AG10803 (cell line): ENCODE results near the gene PEX7.
"Not testable (repeated sequence)": the region's sequence is repeated elsewhere in the genome, so short reads cannot be mapped to it uniquely, and the experiment has no call there.

Experiments
- DNase-seq: peaks from one replicate; pipeline ENCODE4 v3.0.0; 2010; ENCODE audit warnings: low read depth
- H3K4me3 ChIP-seq: 2 replicates; pipeline ENCODE4 v1.5.1; 2011; ENCODE audit warnings: mild to moderate bottlenecking, low read length, control low read depth
- TF ChIP-seq, protein P1 (sequence below): conservative IDR thresholded peaks from 2 replicates; pipeline ENCODE4 v1.5.1; 2011; ENCODE audit warnings: mild to moderate bottlenecking, low read length, control low read depth, inconsistent platforms

The PEX7 gene

DNA sequence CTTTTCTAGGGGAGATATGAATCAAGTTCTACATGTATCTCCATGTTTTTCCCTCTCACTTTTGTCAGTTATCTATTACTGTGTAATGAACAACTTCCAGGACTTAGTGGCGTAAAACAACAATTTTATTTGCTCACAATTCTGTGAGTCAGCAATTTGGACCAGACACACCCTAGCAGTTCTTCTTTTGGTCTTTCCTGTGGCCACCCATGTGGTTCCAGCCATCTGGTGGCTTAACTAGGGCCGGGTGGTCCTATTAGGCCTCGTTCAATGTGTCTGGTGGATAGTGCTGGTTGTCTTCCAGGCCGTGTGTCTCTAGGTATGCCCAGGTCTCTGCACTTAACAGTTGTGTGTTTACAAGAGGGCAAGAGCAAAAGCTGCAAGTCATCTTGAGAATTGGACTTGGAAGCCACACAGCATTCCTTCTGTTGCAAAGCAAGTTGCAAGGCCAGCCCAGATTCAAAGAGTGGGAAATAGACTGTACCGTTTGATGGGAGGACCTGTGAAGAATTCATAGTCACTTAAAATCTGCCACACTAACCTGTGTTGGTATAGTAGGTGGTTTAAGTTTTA, 78.9 kb downstream of the PEX7 start:
- no peak for DNase-seq
- no peak overlapping the region for H3K4me3 ChIP-seq
- TF ChIP-seq, protein P1, sequence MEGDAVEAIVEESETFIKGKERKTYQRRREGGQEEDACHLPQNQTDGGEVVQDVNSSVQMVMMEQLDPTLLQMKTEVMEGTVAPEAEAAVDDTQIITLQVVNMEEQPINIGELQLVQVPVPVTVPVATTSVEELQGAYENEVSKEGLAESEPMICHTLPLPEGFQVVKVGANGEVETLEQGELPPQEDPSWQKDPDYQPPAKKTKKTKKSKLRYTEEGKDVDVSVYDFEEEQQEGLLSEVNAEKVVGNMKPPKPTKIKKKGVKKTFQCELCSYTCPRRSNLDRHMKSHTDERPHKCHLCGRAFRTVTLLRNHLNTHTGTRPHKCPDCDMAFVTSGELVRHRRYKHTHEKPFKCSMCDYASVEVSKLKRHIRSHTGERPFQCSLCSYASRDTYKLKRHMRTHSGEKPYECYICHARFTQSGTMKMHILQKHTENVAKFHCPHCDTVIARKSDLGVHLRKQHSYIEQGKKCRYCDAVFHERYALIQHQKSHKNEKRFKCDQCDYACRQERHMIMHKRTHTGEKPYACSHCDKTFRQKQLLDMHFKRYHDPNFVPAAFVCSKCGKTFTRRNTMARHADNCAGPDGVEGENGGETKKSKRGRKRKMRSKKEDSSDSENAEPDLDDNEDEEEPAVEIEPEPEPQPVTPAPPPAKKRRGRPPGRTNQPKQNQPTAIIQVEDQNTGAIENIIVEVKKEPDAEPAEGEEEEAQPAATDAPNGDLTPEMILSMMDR: no peak

DNA sequence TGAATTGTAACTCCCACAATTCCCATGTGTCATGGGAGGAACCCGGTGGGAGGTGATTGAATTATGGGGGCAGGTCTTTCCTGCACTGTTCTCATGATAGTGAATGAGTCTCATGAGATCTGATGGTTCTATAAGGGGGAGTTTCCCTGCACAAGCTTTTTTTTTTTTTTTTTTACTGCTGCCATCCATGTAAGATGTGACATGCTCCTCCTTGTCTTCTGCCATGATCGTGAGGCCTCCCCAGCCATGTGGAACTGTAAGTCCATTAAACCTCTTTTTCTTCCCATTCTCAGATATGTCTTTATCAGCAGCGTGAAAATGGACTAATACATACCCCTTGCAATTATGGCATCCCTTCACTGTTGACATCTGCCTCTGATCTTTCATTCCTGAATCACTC, 82.1 kb downstream of the PEX7 start:
- H3K4me3 ChIP-seq, DNase-seq: not testable (repeated sequence)

DNA sequence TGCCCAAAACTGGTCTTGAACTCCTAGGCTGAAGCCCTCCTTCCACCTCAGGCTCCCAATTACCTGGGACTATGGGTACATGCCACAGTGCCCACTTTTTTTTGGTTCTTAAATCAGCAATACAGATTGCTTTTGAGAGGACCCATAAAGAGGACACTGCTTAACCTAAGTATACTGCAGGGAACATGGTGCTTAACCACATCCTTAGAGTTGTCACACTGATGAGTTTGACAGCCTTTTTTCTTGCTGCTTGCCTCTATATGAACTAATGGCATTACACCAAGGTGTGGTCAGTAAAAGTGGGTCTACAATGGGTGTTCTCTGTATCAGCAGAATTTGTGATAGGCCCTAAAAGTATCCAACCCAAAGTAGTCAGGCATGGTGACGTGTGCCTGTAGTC, 92.6 kb downstream of the PEX7 start:
- TF ChIP-seq, protein P1: no peak
- no peak overlapping the region for H3K4me3 ChIP-seq
- DNase-seq: no peak

DNA sequence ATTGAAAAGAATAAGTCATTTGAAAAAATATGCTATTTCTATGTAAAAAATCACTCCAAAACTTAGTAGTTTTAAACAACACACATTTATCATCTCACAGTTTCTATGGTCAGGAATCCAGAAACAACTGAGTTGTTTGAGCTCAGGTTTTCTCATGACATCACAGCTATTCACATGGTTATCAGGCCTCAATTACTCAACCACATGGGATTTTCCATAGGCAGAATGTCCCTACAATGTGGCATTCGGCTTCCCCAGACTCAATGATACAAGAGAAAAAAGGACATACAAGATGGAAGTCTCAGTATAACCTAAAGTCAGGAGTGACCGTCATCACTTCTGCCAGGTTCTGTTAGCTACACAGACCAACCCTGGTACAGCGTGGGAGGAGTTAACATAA, 96.3 kb downstream of the PEX7 start:
- H3K4me3 ChIP-seq: no peak overlapping the region
- TF ChIP-seq, protein P1: no peak
- no peak for DNase-seq

DNA sequence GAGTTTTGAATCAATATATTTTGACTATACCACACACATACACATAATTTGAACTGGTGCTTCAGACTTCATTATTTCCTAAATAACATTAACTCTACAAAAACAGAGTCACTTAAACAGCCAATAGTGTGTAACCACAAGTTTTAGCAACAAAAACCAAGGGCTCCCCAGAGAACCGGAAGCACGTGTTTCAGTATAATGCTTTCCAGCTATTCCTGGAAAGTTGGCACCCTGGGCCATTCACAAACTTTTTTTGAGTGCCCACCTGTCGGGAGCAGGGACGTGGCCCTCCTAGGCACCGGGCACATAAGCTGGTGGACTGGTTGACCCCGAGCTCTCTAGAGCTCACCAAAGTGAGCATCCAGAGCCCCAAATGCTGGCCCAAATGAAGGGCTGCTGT, 97.8 kb downstream of the PEX7 start:
- TF ChIP-seq, protein P1: no peak
- H3K4me3 ChIP-seq: no peak overlapping the region; the same call in 1 of the 2 replicates
- no peak for DNase-seq

DNA sequence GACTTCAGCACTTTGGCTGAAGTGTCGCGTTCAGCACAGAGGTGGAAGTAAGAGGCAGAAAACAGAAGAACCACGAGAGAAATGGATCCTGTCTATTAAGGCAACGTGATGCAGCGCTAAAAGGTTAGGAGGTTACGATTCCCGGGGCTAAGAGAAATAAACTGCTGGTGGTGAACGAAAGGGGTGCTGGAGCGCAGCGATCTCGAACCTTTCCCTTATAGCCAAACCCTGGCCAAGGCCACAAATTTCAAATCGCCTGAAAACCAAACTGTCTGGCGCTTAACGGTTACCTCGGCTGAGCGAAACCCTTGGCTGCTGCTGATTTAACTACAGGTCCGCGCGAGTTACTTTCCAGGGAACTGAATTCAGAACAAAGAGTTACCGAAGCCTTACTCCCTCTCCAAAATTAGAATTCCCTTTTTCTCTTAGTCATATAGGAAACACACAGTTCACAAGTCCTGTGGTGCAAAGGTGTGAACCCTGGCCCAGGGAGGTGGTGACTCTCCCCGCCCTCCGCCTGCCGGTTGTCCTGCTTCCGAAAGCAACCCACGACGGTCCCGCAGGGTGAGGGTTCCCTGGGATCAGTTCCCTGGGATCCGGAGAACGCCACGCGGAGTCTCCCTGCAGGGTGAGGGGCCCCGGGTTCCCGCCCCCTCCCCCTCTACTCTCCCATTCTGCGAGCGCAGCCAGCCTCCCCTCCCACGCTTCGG, 98.4 kb downstream of the PEX7 start:
- peak overlapping the region; percentile 50 for H3K4me3 ChIP-seq
- no peak for DNase-seq
- TF ChIP-seq, protein P1: no peak

DNA sequence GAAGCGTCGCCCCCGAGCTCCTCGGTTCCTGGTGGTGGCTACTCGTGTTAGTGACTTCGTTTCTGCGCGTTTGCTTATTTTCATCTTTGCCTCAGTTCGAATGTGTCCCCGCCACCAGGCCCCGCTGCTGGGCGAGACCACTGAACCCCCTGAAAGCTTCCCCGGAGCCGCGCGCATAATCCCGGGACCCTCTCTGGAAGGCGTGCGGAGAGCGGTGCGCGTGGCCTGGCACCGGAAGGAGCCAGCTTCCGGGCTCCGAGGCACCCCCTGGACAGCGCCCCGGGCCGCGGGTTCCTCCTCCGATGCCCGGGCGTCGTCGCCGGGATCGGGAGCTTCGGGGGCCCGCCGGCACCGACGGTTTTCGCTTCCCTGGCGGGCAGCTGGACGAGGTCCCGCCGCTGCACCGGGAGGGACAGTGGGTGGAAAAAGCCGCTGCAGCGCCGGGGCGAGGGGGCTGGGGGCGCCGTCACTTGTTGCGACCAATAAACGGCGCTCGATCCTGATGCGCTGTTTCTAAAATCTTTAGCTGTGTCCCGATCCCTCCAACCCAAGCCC, 99.1 kb downstream of the PEX7 start:
- no peak for DNase-seq
- H3K4me3 ChIP-seq: peak overlapping the region; percentile 50
- TF ChIP-seq, protein P1: no peak
